ENCODE results near the gene TWIST2.

The TWIST2 gene

GRCh38 chr2:238906254-238906935 is 58.5 kb downstream of the TWIST2 start:
- DNase-seq = no peak

GRCh38 chr2:238906936-238907716 is 59.2 kb downstream of the TWIST2 start:
- no peak for DNase-seq

- no peak for DNase-seq
Measured at GRCh38 chr2:238907717-238908173, 59.9 kb downstream of the TWIST2 start.

DNA sequence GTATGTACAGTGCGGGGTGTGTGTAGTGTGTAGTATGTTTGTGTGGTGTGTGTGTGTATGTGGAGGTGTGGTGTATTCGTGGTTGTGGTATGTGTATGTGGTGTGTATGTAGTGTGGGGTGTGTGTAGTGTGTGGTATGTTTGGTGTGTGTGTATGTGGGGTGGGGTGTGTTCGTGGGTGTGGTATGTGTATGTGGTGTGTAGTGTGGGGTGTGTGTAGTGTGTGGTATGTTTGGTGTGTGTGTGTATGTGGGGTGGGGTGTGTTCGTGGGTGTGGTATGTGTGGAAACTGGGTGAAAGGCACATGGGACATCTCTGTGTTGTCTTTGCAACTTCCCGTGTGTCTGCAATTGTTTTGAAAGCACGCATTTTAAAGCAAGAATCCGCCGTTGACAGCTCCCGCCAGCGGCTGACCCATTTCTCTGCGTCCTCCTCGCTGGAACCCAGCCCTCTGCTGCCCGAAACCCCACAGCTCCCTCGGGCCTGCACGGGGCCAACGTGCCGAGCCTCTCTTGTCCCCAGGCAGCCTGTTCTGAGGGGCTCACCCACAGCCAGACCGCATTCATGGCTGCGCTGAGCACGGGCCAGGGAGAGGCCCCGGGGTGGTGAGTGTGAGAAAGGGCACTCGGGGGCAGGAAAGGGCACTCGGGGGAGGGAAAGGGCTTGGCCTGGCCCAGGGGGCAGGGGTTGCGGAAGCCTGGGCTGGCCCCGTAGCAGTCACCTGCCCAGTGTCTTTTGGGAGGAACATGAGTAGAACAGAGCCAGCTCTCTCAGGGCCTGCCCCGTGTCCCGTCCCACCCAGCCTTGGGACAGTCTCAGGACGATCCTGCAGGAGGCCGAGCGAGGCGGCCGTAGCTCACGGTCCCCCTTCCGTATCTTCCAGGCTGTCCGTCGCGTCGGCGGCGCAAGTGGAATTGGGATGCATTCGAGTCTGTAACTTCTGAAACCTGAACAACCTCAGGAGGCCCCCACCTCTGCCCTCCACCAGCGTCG is 61.4 kb downstream of the TWIST2 start:
- peak; percentile 67 for DNase-seq

GRCh38 chr2:238910751-238911351 is 63.0 kb downstream of the TWIST2 start:
- no peak for DNase-seq

GRCh38 chr2:238911376-238912227 is 63.7 kb downstream of the TWIST2 start:
- DNase-seq = no peak

- DNase-seq = no peak
Measured at GRCh38 chr2:238912228-238912915, 64.5 kb downstream of the TWIST2 start.

DNA sequence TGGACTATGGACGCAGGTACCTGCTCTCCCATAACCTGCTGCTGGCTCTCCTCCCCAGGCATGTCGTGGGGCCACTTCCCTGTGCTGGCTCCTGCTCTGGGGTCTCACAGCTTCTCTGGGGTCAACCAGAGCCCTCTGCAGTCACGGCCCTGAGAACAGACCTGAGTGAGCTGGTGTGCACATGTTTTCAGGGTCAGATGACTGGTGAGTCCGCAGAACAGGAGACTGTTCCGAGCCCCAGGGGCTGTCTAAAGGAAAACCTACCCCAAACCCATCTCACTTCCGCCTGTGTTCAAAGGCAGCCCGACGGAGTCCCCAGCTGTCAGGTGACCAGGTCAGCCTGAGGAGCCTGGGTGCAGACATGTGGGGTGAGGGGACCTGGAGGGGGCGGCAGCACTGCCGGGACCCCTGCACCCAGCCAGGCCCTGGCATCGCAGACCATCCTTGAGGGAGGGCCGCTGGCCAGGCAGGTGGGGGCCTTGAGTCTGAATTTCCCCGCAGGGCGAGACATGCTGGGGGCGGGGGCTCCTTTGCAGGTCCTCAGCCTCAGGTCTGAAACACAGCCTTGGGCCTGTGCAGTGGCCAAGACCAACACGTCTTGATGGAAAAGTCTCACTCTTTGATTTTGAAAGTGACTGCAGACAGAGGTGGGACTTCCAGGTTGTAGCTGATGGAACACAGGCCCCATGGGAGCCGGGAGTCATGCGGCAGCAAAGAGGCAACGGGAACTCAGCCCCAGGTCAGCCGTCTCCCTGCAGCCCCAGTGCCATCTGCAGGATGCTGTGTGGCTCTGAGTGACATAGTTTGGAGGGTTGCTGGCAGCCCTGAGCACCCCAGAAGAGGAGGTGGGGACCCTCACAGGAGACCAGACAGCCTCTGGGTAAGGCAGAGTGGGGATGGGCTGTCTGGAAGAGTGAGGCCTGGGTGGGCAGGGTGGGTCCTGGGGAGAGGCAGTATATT is 65.3 kb downstream of the TWIST2 start:
- DNase-seq = no peak

DNA sequence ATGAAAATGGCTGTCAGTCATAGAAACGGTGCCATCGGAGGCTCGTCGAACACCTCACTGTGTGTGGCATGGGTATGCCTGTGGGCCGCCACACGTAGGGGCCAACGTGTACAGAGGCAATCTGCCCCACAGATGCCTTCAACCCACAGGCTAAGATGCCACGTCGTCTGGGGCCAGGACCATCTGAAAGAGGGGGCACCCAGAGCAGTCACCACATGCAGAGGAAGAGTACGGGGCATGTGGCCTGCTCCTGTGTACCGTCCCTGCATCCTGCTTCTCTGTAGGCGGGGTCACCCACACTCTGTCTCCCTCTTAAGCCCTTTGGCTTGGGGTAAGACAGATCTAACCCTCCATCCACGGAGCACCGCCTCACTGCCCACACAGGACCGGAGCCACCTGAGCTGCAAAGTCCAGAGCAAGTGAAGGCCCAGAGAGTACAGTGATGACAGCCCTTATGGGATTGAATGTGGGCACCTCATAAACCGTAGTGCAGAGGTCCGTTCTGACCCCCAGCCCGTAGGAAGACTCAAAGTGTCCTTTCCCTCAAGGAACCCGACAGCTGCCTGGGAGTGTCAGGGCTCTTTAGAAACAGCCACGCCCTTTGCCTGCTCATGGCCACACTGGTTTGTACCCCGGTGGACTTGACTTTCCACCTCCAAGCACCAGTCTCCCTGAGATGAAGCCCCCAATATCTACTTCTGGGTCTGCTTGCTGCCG is 66.2 kb downstream of the TWIST2 start:
- DNase-seq = no peak

GRCh38 chr2:238914648-238915015 is 66.7 kb downstream of the TWIST2 start:
- peak; percentile 74 for DNase-seq

DNA sequence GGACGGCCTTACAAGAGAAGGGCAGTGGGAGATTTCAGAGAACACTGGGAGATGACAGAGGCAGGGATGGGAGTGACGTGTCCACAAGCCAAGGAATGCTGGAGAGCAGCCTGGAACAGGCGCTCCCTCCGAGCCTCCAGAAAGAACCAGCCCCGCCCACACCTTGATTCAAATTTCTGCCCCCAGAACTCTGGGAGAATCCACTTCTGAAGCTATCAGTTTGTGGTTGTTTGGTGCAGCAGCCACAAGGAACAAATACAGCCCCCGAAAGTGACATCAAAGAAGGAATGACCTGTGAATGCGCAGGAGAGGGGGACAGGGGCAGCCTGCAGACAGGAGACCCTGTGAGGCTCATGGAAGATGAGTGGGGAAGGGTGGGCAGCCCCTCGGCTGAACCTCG is 67.3 kb downstream of the TWIST2 start:
- DNase-seq = no peak

- no peak for DNase-seq
Measured at GRCh38 chr2:238915596-238915995, 67.7 kb downstream of the TWIST2 start.

GRCh38 chr2:238916176-238916874 is 68.4 kb downstream of the TWIST2 start:
- DNase-seq = no peak

DNA sequence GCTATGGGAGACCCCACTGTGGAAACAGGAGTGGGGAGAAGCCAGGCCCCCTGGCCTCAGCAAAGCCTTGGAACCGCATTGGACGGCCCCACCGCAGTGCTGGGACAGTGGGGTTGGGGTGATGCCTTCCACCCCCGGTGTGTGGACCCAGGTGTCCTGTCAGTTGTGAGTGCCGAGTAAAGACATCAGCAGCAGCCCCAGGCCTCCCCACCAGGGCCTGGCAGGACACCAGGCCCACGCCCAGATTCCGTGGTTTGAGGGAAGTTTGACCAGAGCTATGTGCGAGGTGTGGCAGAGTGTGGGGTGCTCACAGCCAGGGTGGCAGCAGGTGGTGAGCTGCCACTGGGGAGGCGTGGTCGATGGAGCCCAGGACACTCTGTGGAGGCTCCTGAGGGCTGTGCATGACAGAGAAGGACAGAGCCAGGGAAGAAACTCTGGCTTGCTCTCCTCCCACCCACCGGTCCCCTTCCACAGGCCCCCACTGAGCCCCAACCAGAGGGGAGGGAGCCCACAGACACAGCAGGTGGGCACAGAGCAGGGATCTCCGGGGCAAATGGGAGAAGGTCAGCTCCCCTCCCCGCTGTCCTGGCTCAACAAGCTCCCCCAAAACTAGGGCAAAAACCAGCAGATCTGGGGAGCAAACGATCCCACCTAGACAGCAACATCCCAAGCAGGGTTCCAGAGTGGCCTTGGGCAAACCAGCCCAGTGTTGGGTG is 69.1 kb downstream of the TWIST2 start:
- DNase-seq = no peak

DNA sequence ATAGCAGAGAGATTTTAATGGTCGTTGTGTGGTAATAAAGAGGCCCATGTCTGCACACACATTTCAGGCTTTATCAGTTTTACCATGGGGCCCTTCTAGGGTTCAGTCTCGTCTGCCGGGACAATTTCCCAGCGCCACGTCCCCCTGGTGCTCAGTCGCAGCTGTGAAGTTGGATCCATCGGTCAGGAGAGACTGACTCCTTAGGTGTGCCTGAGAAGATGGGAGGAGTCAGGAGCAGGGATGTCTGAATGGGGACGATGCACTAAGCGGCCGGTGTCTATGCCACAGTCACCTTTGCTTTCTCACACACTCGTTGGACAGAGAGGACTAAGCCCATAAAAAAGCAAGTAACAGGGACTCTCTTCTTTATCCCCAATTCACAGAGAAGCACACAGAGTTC is 71.4 kb downstream of the TWIST2 start:
- no peak for DNase-seq

- DNase-seq = no peak
Measured at GRCh38 chr2:238920053-238920452, 72.2 kb downstream of the TWIST2 start.

GRCh38 chr2:238920601-238921001 is 72.7 kb downstream of the TWIST2 start:
- DNase-seq = no peak

DNA sequence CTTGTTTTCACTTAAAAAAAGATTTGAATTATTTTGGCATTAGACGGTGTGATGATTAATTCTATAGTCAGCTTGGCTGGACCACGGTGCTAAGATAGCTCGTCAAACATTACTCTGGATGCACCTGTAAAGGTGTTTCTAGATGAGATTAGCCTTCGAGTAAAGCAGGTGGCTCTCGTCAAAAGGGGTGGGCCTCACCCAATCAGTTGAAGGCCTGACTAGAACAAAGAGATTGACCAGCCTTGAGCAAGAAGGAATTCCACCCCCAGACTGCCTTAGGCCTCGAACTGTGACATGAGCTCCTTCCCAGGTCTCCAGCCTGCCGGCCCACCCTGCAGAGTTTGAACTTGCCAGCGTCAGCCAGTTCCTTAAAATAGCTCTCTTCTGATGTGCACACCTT is 73.4 kb downstream of the TWIST2 start:
- DNase-seq = no peak
